Liver (tissue), 9 donors: ENCODE measurements around the gene ZFAND3. TPM values are rescaled to one million over a fixed set of nuclear protein-coding genes. Genes with fewer than 3 reads are reported as not detected.

Experiments
- DNase-seq: peaks from one replicate; pipeline ENCODE4 v3.0.0-alpha.2; 2017; ENCODE audit warnings: low spot score
- H3K27ac ChIP-seq, 2 donors: one replicate each; pipeline ENCODE4 v1.7.0; 2013; ENCODE audit warnings: inconsistent platforms in 2 of 2, low read length in 2 of 2, control low read depth in 1 of 2, low read depth in 1 of 2, mild to moderate bottlenecking in 1 of 2
- H3K27me3 ChIP-seq, 4 donors: one replicate each; pipeline versions ENCODE4 v1.6.1 to v1.7.0; 2013; ENCODE audit warnings: low read length in 3 of 4, inconsistent platforms in 1 of 4, mild to moderate bottlenecking in 1 of 4, moderate library complexity in 1 of 4; ENCODE audit not compliant: control insufficient read depth in 4 of 4, insufficient read depth in 4 of 4
- H3K36me3 ChIP-seq, 4 donors: one replicate each; pipeline versions ENCODE4 v1.6.1 to v1.7.0; 2013; ENCODE audit warnings: low read length in 3 of 4, mild to moderate bottlenecking in 3 of 4, low read depth in 1 of 4, moderate library complexity in 1 of 4; ENCODE audit not compliant: control insufficient read depth in 4 of 4, insufficient read depth in 3 of 4
- H3K4me1 ChIP-seq, 4 donors: one replicate each; pipeline versions ENCODE4 v1.6.1 to v1.7.0; 2013; ENCODE audit warnings: low read length in 3 of 4, mild to moderate bottlenecking in 3 of 4, moderate library complexity in 1 of 4; ENCODE audit not compliant: control insufficient read depth in 4 of 4, insufficient read depth in 4 of 4
- H3K4me3 ChIP-seq, 3 donors: one replicate each; pipeline versions ENCODE4 v1.6.1 to v1.7.0; 2013; ENCODE audit warnings: low read length in 3 of 3, control low read depth in 1 of 3, low read depth in 1 of 3, mild to moderate bottlenecking in 1 of 3
- H3K9ac ChIP-seq, 2 donors: one replicate each; pipeline ENCODE4 v1.7.0; 2013; ENCODE audit warnings: low read length in 2 of 2, mild to moderate bottlenecking in 2 of 2, moderate library complexity in 2 of 2, control low read depth in 1 of 2, low read depth in 1 of 2
- H3K9me3 ChIP-seq, 4 donors: one replicate each; pipeline versions ENCODE4 v1.6.1 to v1.7.0; 2013; ENCODE audit warnings: low read length in 3 of 4; ENCODE audit not compliant: control insufficient read depth in 4 of 4
- EGR1 ChIP-seq, 2 donors: IDR thresholded peaks; 2 replicates each; pipeline ENCODE4 v1.6.1; 2016 to 2018; ENCODE audit warnings: antibody characterized with exemption in 2 of 2, low read depth in 2 of 2
- FOXA1 ChIP-seq: IDR thresholded peaks from 2 replicates; pipeline ENCODE4 v1.6.1; 2016; ENCODE audit warnings: antibody characterized with exemption
- FOXA2 ChIP-seq: IDR thresholded peaks from 2 replicates; pipeline ENCODE4 v1.6.1; 2016; ENCODE audit warnings: antibody characterized with exemption
- GABPA ChIP-seq, 2 donors: IDR thresholded peaks in 1 of 2; conservative IDR thresholded peaks in 1 of 2; 2 replicates each; pipeline ENCODE4 v1.6.1; 2016; ENCODE audit warnings: antibody characterized with exemption in 2 of 2, mild to moderate bottlenecking in 1 of 2, moderate library complexity in 1 of 2
- HNF4A ChIP-seq, 2 donors: conservative IDR thresholded peaks; 2 replicates each; pipeline ENCODE4 v1.6.1; 2016; ENCODE audit warnings: antibody characterized with exemption in 2 of 2, mild to moderate bottlenecking in 2 of 2
- HNF4G ChIP-seq: IDR thresholded peaks from 2 replicates; pipeline ENCODE4 v1.6.1; 2016; ENCODE audit warnings: antibody characterized with exemption
- NR2F2 ChIP-seq: IDR thresholded peaks from 2 replicates; pipeline ENCODE4 v1.6.1; 2016; ENCODE audit warnings: antibody characterized with exemption
- RAD21 ChIP-seq, 2 donors: IDR thresholded peaks; 2 replicates each; pipeline ENCODE4 v1.6.1; 2016; ENCODE audit warnings: antibody characterized with exemption in 2 of 2, mild to moderate bottlenecking in 2 of 2
- TAF1 ChIP-seq: conservative IDR thresholded peaks from 2 replicates; pipeline ENCODE4 v1.6.1; 2016; ENCODE audit warnings: antibody characterized with exemption, mild to moderate bottlenecking
- YY1 ChIP-seq: IDR thresholded peaks from 2 replicates; pipeline ENCODE4 v1.6.1; 2016; ENCODE audit warnings: antibody characterized with exemption, mild to moderate bottlenecking
- WGBS: extraction: QIAGEN DNeasy Blood & Tissue Kit; methylation state at CpG from one replicate; pipeline ENCODE4 v1.1.7; 2013; 5-methylcytosine and 5-hydroxymethylcytosine counted together
- polyA plus RNA-seq, 2 donors: library from polyadenylated mRNA; stranded (reverse) in 1 of 2; unstranded in 1 of 2; fragments of 200-250 nt in 1 of 2; fragments of >200 nt in 1 of 2; fragmentation: Nextera tagmentation in 1 of 2; extraction: Ambion mirVana in 1 of 2; gene quantifications; one replicate each; pipeline versions ENCODE4 v1.2.1 to v1.2.3, GENCODE V29; 2013 to 2015
- total RNA-seq, 2 donors: library from RNA; depleted of rRNA; stranded (reverse); fragments of >200 nt; gene quantifications; one replicate each; pipeline ENCODE4 v1.2.3, GENCODE V29; 2014
- TF ChIP-seq, protein P1 (sequence below): IDR thresholded peaks from 2 replicates; pipeline ENCODE4 v1.6.1; 2016; ENCODE audit warnings: antibody characterized with exemption
- TF ChIP-seq, protein P2 (sequence below): IDR thresholded peaks from 2 replicates; pipeline ENCODE4 v1.6.1; 2016; ENCODE audit warnings: antibody characterized with exemption
- TF ChIP-seq, protein P3 (sequence below): fragments of 150-350 bp; IDR thresholded peaks from 2 replicates; pipeline ENCODE4 v1.5.1; 2017; ENCODE audit warnings: improper control_type of control experiment, low read depth, low read length; ENCODE audit not compliant: missing input control
- TF ChIP-seq, protein P4 (sequence below): IDR thresholded peaks from 2 replicates; pipeline ENCODE4 v1.6.1; 2016; ENCODE audit warnings: antibody characterized with exemption, mild to moderate bottlenecking
- donor health status: healthy.
- donor health status: healthy.
- donor health status: healthy.
- donor health status: healthy.
- donor health status: healthy.

ZFAND3 gene
- total and polyA plus RNA-seq, 4 donors, result 7.7 to 37.5 (median 23.1) TPM

DNA sequence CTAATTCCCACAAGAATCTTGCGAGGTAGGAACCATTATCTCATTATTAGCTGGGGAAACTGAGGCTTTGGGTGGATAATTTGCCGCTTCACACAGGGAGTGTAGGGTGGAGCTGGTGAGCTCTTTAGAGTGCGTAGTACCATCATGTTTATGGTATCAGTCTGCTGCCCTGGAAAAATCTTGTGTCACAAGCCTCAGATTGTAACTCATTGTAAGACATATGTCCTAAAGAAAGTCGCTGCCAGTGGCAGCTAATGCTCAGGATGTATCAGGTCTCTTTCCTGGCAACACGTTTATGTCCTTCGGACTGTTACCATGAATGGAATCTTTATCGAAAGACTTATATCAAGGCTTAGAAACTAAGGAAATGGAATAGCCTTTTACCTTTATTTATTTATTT lies 1.9 kb downstream of the ZFAND3 start:
- H3K27ac ChIP-seq, result no peak overlapping the region
- peak overlapping the region in 2 of 3 donors; percentile 78 to 86 for H3K4me3 ChIP-seq
- H3K9me3 ChIP-seq, result no peaks in the 10 kb centered on the region
- DNase-seq, result no peak
- 73% methylated on average over 7 of the region's 7 CpGs for WGBS
- H3K27me3 ChIP-seq, result no peaks in the 10 kb centered on the region
- peak overlapping the region; percentile 48 to 85 for H3K9ac ChIP-seq
- TF ChIP-seq TAF1, result no peak
- TF ChIP-seq RAD21 (IDR thresholded peaks at IDR 0.05), result no peak
- TF ChIP-seq, protein P1, sequence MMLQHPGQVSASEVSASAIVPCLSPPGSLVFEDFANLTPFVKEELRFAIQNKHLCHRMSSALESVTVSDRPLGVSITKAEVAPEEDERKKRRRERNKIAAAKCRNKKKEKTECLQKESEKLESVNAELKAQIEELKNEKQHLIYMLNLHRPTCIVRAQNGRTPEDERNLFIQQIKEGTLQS, result no peak
- TF ChIP-seq, protein P2, sequence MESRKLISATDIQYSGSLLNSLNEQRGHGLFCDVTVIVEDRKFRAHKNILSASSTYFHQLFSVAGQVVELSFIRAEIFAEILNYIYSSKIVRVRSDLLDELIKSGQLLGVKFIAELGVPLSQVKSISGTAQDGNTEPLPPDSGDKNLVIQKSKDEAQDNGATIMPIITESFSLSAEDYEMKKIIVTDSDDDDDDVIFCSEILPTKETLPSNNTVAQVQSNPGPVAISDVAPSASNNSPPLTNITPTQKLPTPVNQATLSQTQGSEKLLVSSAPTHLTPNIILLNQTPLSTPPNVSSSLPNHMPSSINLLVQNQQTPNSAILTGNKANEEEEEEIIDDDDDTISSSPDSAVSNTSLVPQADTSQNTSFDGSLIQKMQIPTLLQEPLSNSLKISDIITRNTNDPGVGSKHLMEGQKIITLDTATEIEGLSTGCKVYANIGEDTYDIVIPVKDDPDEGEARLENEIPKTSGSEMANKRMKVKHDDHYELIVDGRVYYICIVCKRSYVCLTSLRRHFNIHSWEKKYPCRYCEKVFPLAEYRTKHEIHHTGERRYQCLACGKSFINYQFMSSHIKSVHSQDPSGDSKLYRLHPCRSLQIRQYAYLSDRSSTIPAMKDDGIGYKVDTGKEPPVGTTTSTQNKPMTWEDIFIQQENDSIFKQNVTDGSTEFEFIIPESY, result no peak
- no peak for TF ChIP-seq HNF4A (conservative IDR thresholded peaks at IDR 0.05)
- TF ChIP-seq, protein P3, sequence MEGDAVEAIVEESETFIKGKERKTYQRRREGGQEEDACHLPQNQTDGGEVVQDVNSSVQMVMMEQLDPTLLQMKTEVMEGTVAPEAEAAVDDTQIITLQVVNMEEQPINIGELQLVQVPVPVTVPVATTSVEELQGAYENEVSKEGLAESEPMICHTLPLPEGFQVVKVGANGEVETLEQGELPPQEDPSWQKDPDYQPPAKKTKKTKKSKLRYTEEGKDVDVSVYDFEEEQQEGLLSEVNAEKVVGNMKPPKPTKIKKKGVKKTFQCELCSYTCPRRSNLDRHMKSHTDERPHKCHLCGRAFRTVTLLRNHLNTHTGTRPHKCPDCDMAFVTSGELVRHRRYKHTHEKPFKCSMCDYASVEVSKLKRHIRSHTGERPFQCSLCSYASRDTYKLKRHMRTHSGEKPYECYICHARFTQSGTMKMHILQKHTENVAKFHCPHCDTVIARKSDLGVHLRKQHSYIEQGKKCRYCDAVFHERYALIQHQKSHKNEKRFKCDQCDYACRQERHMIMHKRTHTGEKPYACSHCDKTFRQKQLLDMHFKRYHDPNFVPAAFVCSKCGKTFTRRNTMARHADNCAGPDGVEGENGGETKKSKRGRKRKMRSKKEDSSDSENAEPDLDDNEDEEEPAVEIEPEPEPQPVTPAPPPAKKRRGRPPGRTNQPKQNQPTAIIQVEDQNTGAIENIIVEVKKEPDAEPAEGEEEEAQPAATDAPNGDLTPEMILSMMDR, result no peak
- no peak for TF ChIP-seq YY1
- TF ChIP-seq HNF4G, result no peak
- TF ChIP-seq FOXA1, result no peak
- TF ChIP-seq NR2F2, result no peak
- no peak for TF ChIP-seq GABPA (IDR thresholded peaks at IDR 0.05 in 1 of 2, conservative IDR thresholded peaks at IDR 0.05 in 1 of 2)
- no peak for TF ChIP-seq FOXA2
- peaks cover 24 to 59% (median 41%) of the 10 kb centered on the region in 4 donors for H3K4me1 ChIP-seq
- no peaks in the 10 kb centered on the region for H3K36me3 ChIP-seq

DNA sequence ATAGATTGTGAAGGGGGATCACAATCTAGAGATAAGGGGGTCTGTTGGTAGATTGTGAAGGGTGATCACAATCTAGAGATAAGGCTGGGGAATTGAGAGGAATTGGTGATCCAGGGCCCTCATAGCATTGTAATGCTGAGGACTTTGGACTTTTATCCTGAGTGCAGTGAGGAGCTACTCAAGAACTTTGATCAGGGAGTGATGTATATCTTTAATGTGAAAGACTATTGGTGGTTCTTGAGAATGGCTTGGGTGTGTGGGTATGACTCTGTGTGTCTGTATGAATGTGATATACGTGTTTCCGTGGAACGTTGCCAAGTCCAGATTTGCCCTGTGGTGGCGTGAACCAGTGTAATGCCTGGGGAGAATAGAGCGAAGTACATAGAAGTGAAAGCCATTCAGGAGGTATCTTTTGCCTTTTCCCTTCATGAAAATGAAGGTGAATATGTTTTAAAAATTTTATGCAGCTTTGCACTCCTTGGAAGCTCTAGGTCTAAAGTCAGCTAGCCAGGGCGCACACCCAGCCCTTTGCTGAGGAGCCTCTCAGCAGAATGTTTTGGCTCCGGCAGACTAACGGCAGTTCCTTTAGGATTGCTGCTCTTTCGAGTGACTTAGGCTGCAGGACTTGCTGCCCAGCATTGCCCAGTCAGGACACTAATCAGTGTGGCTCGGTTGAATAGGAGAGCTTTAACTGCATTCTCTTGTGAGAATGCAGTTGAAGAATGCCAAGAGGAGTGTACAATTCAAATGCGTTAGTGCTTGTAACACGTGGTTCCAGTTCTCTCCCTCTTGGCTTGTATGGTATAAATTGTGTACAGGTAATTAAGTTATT lies 3.5 kb downstream of the ZFAND3 start:
- H3K9me3 ChIP-seq, result no peaks in the 10 kb centered on the region
- H3K4me1 ChIP-seq, result peaks cover 24 to 48% (median 39%) of the 10 kb centered on the region in 4 donors
- DNase-seq, result peak; percentile 52
- no peak overlapping the region for H3K27ac ChIP-seq
- TF ChIP-seq HNF4A (conservative IDR thresholded peaks at IDR 0.05) (peak; percentile 59 to 80), EGR1 (IDR thresholded peaks at IDR 0.05; ENCODE audit: low read depth in 2 of 2) (no peak), HNF4G (peak; percentile 41), RAD21 (IDR thresholded peaks at IDR 0.05) (no peak)
- TF ChIP-seq, protein P2, result no peak
- TF ChIP-seq, protein P4, sequence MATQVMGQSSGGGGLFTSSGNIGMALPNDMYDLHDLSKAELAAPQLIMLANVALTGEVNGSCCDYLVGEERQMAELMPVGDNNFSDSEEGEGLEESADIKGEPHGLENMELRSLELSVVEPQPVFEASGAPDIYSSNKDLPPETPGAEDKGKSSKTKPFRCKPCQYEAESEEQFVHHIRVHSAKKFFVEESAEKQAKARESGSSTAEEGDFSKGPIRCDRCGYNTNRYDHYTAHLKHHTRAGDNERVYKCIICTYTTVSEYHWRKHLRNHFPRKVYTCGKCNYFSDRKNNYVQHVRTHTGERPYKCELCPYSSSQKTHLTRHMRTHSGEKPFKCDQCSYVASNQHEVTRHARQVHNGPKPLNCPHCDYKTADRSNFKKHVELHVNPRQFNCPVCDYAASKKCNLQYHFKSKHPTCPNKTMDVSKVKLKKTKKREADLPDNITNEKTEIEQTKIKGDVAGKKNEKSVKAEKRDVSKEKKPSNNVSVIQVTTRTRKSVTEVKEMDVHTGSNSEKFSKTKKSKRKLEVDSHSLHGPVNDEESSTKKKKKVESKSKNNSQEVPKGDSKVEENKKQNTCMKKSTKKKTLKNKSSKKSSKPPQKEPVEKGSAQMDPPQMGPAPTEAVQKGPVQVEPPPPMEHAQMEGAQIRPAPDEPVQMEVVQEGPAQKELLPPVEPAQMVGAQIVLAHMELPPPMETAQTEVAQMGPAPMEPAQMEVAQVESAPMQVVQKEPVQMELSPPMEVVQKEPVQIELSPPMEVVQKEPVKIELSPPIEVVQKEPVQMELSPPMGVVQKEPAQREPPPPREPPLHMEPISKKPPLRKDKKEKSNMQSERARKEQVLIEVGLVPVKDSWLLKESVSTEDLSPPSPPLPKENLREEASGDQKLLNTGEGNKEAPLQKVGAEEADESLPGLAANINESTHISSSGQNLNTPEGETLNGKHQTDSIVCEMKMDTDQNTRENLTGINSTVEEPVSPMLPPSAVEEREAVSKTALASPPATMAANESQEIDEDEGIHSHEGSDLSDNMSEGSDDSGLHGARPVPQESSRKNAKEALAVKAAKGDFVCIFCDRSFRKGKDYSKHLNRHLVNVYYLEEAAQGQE, result no peak
- TF ChIP-seq, protein P3, result no peak
- H3K36me3 ChIP-seq, result no peaks in the 10 kb centered on the region
- no peak overlapping the region for H3K9ac ChIP-seq
- H3K4me3 ChIP-seq, result peak overlapping the region in 1 of 3 donors; percentile 11
- WGBS, result 37% methylated on average over 12 of the region's 12 CpGs
- H3K27me3 ChIP-seq, result no peaks in the 10 kb centered on the region
